HFF-Myc (cell line): ENCODE results near the gene CRYBG1.

Experiments
- DNase-seq: peaks from one replicate; pipeline ENCODE4 v3.0.0-alpha.2; 2011; ENCODE audit warnings: low read depth; ENCODE audit errors: extremely low read depth
- H3K4me3 ChIP-seq: replicated peaks from 2 replicates; pipeline ENCODE4 v1.5.1; 2011; ENCODE audit warnings: low read depth, mild to moderate bottlenecking, control low read depth, low read length
- CTCF ChIP-seq: IDR thresholded peaks from 2 replicates; pipeline ENCODE4 v1.5.1; 2012; ENCODE audit warnings: mild to moderate bottlenecking, low read depth, low read length, control low read depth; ENCODE audit errors: missing control alignments

Gene CRYBG1

GRCh38 chr6:106419900-106420613 is 59.5 kb downstream of the CRYBG1 start:
- TF ChIP-seq CTCF = no peak
- no peak overlapping the region for H3K4me3 ChIP-seq
- DNase-seq = no peak

GRCh38 chr6:106421496-106421895 is 61.0 kb downstream of the CRYBG1 start:
- TF ChIP-seq CTCF = no peak
- H3K4me3 ChIP-seq = no peak overlapping the region
- no peak for DNase-seq

- no peak for TF ChIP-seq CTCF
- H3K4me3 ChIP-seq = no peak overlapping the region
- DNase-seq = no peak
Measured at GRCh38 chr6:106422534-106422933, 62.0 kb downstream of the CRYBG1 start.

- H3K4me3 ChIP-seq = no peak overlapping the region
- no peak for DNase-seq
- no peak for TF ChIP-seq CTCF
Measured at GRCh38 chr6:106425382-106425781, 64.9 kb downstream of the CRYBG1 start.

- H3K4me3 ChIP-seq = no peak overlapping the region
- TF ChIP-seq CTCF = no peak
- DNase-seq = no peak
Measured at GRCh38 chr6:106426250-106426970, 65.9 kb downstream of the CRYBG1 start.

- DNase-seq = no peak
- no peak overlapping the region for H3K4me3 ChIP-seq
- no peak for TF ChIP-seq CTCF
Measured at GRCh38 chr6:106430466-106430865, 69.9 kb downstream of the CRYBG1 start.

GRCh38 chr6:106431405-106431804 is 70.9 kb downstream of the CRYBG1 start:
- DNase-seq = no peak
- H3K4me3 ChIP-seq = no peak overlapping the region
- TF ChIP-seq CTCF = no peak
